SK-N-SH (cell line): ENCODE results near the gene IGLON5. TPM values are rescaled to one million over a fixed set of nuclear protein-coding genes. Genes with fewer than 3 reads are reported as not detected.
A peak's percentile ranks its signal among the peaks of the same experiment; 100 is the strongest.

Experiments used
- CTCF ChIA-PET: fragments of 300-600, 350-600 bp; formaldehyde crosslinking; extraction: SDS; loops from one replicate; lab custom pipeline; 2021; lab: Yijun Ruan, JAX
- POLR2A ChIA-PET: fragments of 350-600 bp; sonication (Branson Sonifier 250); formaldehyde crosslinking; extraction: SDS; loops from one replicate; lab custom pipeline; 2020; ENCODE audit warnings: antibody characterized with exemption, inconsistent platforms; lab: Yijun Ruan, JAX
- DNase-seq: peaks from one replicate; pipeline ENCODE4 v3.0.0; 2012
- H2AFZ ChIP-seq: fragments of 200-600 bp; sonication (generic); 2 replicates; pipeline ENCODE4 v1.8.1; 2016; ENCODE audit warnings: antibody characterized with exemption, mild to moderate bottlenecking, low read depth
- H3F3A ChIP-seq: fragments of 200-600 bp; sonication (generic); replicated peaks from 2 replicates; pipeline ENCODE3; 2016; ENCODE audit warnings: antibody characterized with exemption, mild to moderate bottlenecking; ENCODE audit not compliant: insufficient read depth
- H3K27ac ChIP-seq, 2 experiments: fragments of 200-500 bp in 1 of 2; fragments of 200-600 bp in 1 of 2; sonication (Bioruptor generic) in 1 of 2; sonication (generic), shearing (Covaris generic) in 1 of 2; 2 replicates each; pipeline versions ENCODE4 v1.5.1 to v1.6.1; 2014 to 2016; ENCODE audit warnings: low read depth in 2 of 2, inconsistent platforms in 1 of 2, low read length in 1 of 2, mild to moderate bottlenecking in 1 of 2, mixed read lengths in 1 of 2
- H3K27me3 ChIP-seq: fragments of 200-600 bp; sonication (generic), shearing (Covaris generic); 2 replicates; pipeline ENCODE4 v1.6.1; 2016; ENCODE audit warnings: mixed run types; ENCODE audit not compliant: insufficient read depth
- H3K36me3 ChIP-seq, 2 experiments: fragments of 200-500 bp in 1 of 2; fragments of 200-600 bp in 1 of 2; sonication (Bioruptor generic) in 1 of 2; sonication (generic) in 1 of 2; replicated peaks in 1 of 2; 2 replicates each; pipeline versions ENCODE3 to v1.5.1; 2014 to 2016; ENCODE audit warnings: low read length in 1 of 2, mild to moderate bottlenecking in 1 of 2; ENCODE audit not compliant: insufficient read depth in 2 of 2, control insufficient read depth in 1 of 2
- H3K4me1 ChIP-seq, 2 experiments: fragments of 200-500 bp in 1 of 2; fragments of 200-600 bp in 1 of 2; sonication (Bioruptor generic) in 1 of 2; sonication (generic), shearing (Covaris generic) in 1 of 2; 2 replicates each; pipeline versions ENCODE4 v1.5.1 to v1.6.1; 2014 to 2016; ENCODE audit warnings: low read depth in 1 of 2, low read length in 1 of 2, mixed run types in 1 of 2; ENCODE audit not compliant: insufficient read depth in 2 of 2, control insufficient read depth in 1 of 2
- H3K4me2 ChIP-seq: fragments of 200-600 bp; sonication (generic), shearing (Covaris generic); 2 replicates; pipeline ENCODE4 v1.6.1; 2017; ENCODE audit warnings: mixed run types
- H3K4me3 ChIP-seq, 2 experiments: fragments of 200-500 bp in 1 of 2; fragments of 200-600 bp in 1 of 2; sonication (Bioruptor generic) in 1 of 2; sonication (generic), shearing (Covaris generic) in 1 of 2; 2 replicates each; pipeline versions ENCODE4 v1.5.1 to v1.8.1; 2014 to 2016; ENCODE audit warnings: low read depth in 2 of 2, inconsistent platforms in 1 of 2, low read length in 1 of 2, mild to moderate bottlenecking in 1 of 2, mixed read lengths in 1 of 2, moderate library complexity in 1 of 2
- H3K79me2 ChIP-seq: fragments of 200-600 bp; sonication (generic); 2 replicates; pipeline ENCODE4 v1.8.1; 2017; ENCODE audit warnings: mild to moderate bottlenecking; ENCODE audit not compliant: insufficient read depth
- H3K9ac ChIP-seq: fragments of 200-600 bp; sonication (generic); 2 replicates; pipeline ENCODE4 v1.6.1; 2017; ENCODE audit warnings: mixed run types
- H3K9me2 ChIP-seq: fragments of 200-600 bp; sonication (generic); 2 replicates; pipeline ENCODE4 v1.6.1; 2017; ENCODE audit warnings: mixed run types
- H3K9me3 ChIP-seq: fragments of 200-600 bp; sonication (generic); 2 replicates; pipeline ENCODE4 v1.6.1; 2017; ENCODE audit warnings: mixed run types, mild to moderate bottlenecking, moderate library complexity
- H4K20me1 ChIP-seq: fragments of 200-600 bp; sonication (generic); 2 replicates; pipeline ENCODE4 v1.6.1; 2017; ENCODE audit warnings: mild to moderate bottlenecking, mixed run types; ENCODE audit not compliant: insufficient read depth
- EP300 ChIP-seq, 2 experiments: IDR thresholded peaks; 2 replicates each; pipeline versions ENCODE4 v1.4.0 to v1.6.1; 2012; ENCODE audit warnings: borderline replicate concordance in 1 of 2, low read depth in 1 of 2, low read length in 1 of 2
- EZH2phosphoT487 ChIP-seq: fragments of 200-600 bp; sonication (generic); IDR thresholded peaks from 2 replicates; pipeline ENCODE4 v1.6.1; 2017; ENCODE audit warnings: low read depth, mixed run types, mild to moderate bottlenecking, antibody characterized with exemption, moderate library complexity, borderline replicate concordance
- FOSL2 ChIP-seq: IDR thresholded peaks from 2 replicates; pipeline ENCODE4 v1.4.0; 2012; ENCODE audit warnings: low read depth, mild to moderate bottlenecking, moderate library complexity, borderline replicate concordance
- FOXJ3 ChIP-seq: sonication (generic); formaldehyde crosslinking; IDR thresholded peaks from 2 replicates; pipeline ENCODE4 v1.5.1; 2020; ENCODE audit warnings: mild to moderate bottlenecking, missing genetic modification reagents
- FOXM1 ChIP-seq: IDR thresholded peaks from 2 replicates; pipeline ENCODE4 v1.4.0; 2012; ENCODE audit warnings: low read depth, mild to moderate bottlenecking
- GATA2 ChIP-seq: sonication (generic); formaldehyde crosslinking; IDR thresholded peaks from 2 replicates; pipeline ENCODE4 v1.5.0; 2020; ENCODE audit warnings: mild to moderate bottlenecking, missing genetic modification reagents
- IRF3 ChIP-seq: fragments of 150-350 bp; IDR thresholded peaks from 2 replicates; pipeline ENCODE4 v1.6.1; 2016; ENCODE audit warnings: mild to moderate bottlenecking, low read depth, low read length
- MAX ChIP-seq: IDR thresholded peaks from 2 replicates; pipeline ENCODE4 v1.4.0; 2012; ENCODE audit warnings: low read depth
- MEF2A ChIP-seq: IDR thresholded peaks from 2 replicates; pipeline ENCODE4 v1.4.0; 2012; ENCODE audit warnings: low read depth, borderline replicate concordance
- NFIC ChIP-seq: IDR thresholded peaks from 2 replicates; pipeline ENCODE4 v1.4.0; 2012; ENCODE audit warnings: borderline replicate concordance
- NRF1 ChIP-seq: IDR thresholded peaks from 2 replicates; pipeline ENCODE4 v1.6.1; 2012; ENCODE audit warnings: low read depth, mild to moderate bottlenecking, low read length
- RAD21 ChIP-seq: IDR thresholded peaks from 2 replicates; pipeline ENCODE4 v1.6.1; 2012; ENCODE audit warnings: mild to moderate bottlenecking, low read length
- SIN3A ChIP-seq: IDR thresholded peaks from 2 replicates; pipeline ENCODE4 v1.6.1; 2012; ENCODE audit warnings: low read depth, mild to moderate bottlenecking, low read length, moderate library complexity, borderline replicate concordance
- SMC3 ChIP-seq: IDR thresholded peaks from 2 replicates; pipeline ENCODE4 v1.6.1; 2012; ENCODE audit warnings: low read depth, low read length, improper control_type of control experiment
- TAF1 ChIP-seq: IDR thresholded peaks from 2 replicates; pipeline ENCODE4 v1.6.1; 2012; ENCODE audit warnings: low read depth, mild to moderate bottlenecking, low read length, moderate library complexity, borderline replicate concordance
- TCF12 ChIP-seq: IDR thresholded peaks from 2 replicates; pipeline ENCODE4 v1.4.0; 2012
- TEAD4 ChIP-seq: IDR thresholded peaks from 2 replicates; pipeline ENCODE4 v1.4.0; 2012; ENCODE audit warnings: mild to moderate bottlenecking, borderline replicate concordance; ENCODE audit not compliant: insufficient read depth
- WGBS: methylation state at CpG from one replicate; pipeline ENCODE4 v1.1.6; 2017; ENCODE audit warnings: low lambda C conversion rate; 5-methylcytosine and 5-hydroxymethylcytosine counted together
- polyA plus RNA-seq, 3 experiments: library from polyadenylated mRNA; depleted of rRNA; stranded (reverse); fragments of >200 nt; gene quantifications; 2 replicates each; pipeline ENCODE4 v1.2.3, GENCODE V29; 2012
- TF ChIP-seq, protein P1 (sequence below): IDR thresholded peaks from 2 replicates; pipeline ENCODE4 v1.6.1; 2012; ENCODE audit warnings: mild to moderate bottlenecking, low read depth, low read length, moderate library complexity
- TF ChIP-seq, protein P2 (sequence below): IDR thresholded peaks from 2 replicates; pipeline ENCODE4 v1.4.0; 2012; ENCODE audit warnings: low read depth, borderline replicate concordance

IGLON5 gene
- polyA plus RNA-seq, 1 of the 3 experiments (the other 2 are of a cell fraction) = 0.36 TPM

GRCh38 chr19:51364200-51365106 is 53.0 kb downstream of the IGLON5 start:
- WGBS = 87% methylated on average over 15 of the region's 15 CpGs
- no peak overlapping the region for H3K4me2 ChIP-seq
- DNase-seq = no peak
- no peaks in the 10 kb centered on the region for H3K36me3 ChIP-seq
- H4K20me1 ChIP-seq = no peaks in the 10 kb centered on the region
- H3F3A ChIP-seq = peaks cover 5% of the 10 kb centered on the region
- no peaks in the 10 kb centered on the region for H3K9me2 ChIP-seq
- H3K4me1 ChIP-seq = peaks cover 6 to 21% of the 10 kb centered on the region in 2 experiments; a peak in 3 of 4 replicates
- no peaks in the 10 kb centered on the region for H3K27me3 ChIP-seq
- H3K79me2 ChIP-seq = peaks cover 6% of the 10 kb centered on the region
- POLR2A ChIA-PET = no interaction called here
- TF ChIP-seq TEAD4 (no peak), MAX (no peak), TCF12 (no peak), MEF2A (no peak), RAD21 (no peak), GATA2 (CRISPR knock-in tag) (no peak), SIN3A (no peak), SMC3 (no peak), EP300 (IDR thresholded peaks at IDR 0.05; ENCODE audit: borderline replicate concordance in 1 of 2, low read depth in 1 of 2, low read length in 1 of 2) (no peak), NFIC (no peak), IRF3 (no peak)
- TF ChIP-seq, all 33 proteins: peak for 0
- CTCF ChIA-PET = no interaction called here
- Histone ChIP-seq H3K9me3 (no peaks in the 10 kb centered on the region), H3K4me3 (no peak overlapping the region), H3K27ac (no peak overlapping the region; a peak in 1 of 4 replicates), H3K9ac (no peak overlapping the region), H2AFZ (no peak overlapping the region)

DNA sequence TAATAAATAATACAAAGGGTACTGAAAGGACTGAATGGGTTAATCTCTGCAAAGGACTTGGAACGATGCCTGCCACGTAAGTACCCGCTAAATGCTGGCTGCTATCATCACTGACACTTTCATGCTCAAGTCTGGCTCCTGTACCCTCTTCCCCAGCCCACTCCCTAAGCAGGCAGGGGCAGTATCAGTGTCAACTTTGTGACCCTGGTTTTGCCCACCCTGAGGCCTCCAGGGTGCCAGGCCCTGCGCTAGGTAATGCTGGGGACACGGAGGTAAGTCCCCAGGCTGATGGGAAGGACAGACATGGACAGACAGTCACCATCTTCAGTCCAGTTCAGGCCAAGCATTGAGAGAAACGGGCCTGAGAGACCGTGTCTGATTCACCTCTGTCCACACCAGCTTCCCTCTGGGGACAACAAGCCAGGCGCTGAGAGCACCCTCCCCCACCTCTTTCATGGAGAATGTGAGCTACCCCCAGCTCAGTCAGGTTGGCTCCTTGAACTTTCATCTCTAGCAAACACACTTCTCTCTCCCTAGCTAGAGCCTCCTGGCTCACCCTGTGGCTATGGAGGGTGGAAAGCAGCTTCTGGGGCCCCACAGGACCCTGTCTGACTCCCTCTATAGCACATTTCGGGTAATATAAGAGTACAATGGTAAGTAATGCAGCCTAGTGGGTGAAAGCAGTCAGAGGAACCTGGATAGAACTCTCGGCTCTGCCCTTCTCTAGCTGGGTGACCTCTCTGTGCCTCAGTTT is 53.9 kb downstream of the IGLON5 start:
- Histone ChIP-seq H3K9ac (peak overlapping the region; percentile 64; the same call in 1 of the 2 replicates), H3K4me3 (peak overlapping the region; percentile 72 to 80), H3K27me3 (no peaks in the 10 kb centered on the region), H4K20me1 (no peaks in the 10 kb centered on the region), H3K27ac (peak overlapping the region; percentile 21 to 73; a peak in 3 of 4 replicates), H3K36me3 (no peaks in the 10 kb centered on the region), H2AFZ (peak overlapping the region; percentile 95), H3K9me3 (no peaks in the 10 kb centered on the region), H3K4me1 (peaks cover 6 to 21% of the 10 kb centered on the region in 2 experiments; a peak in 3 of 4 replicates), H3K4me2 (peak overlapping the region; percentile 90), H3K79me2 (peaks cover 6% of the 10 kb centered on the region), H3F3A (no peaks in the 10 kb centered on the region), H3K9me2 (no peaks in the 10 kb centered on the region)
- 35% methylated on average over 8 of the region's 10 CpGs for WGBS
- CTCF ChIA-PET = interaction anchor here (1.3 kb wide), 1 partner anchor 25 kb away, joined by 5 read pairs; no protein-coding TSS in a partner anchor
- DNase-seq = no peak
- POLR2A ChIA-PET = interaction anchor here (0.7 kb wide), 1 partner anchor 23 kb away, joined by 4 read pairs; the partner anchor contains the start of gene VSIG10L
- TF ChIP-seq FOSL2 = no peak
- TF ChIP-seq, protein P1, sequence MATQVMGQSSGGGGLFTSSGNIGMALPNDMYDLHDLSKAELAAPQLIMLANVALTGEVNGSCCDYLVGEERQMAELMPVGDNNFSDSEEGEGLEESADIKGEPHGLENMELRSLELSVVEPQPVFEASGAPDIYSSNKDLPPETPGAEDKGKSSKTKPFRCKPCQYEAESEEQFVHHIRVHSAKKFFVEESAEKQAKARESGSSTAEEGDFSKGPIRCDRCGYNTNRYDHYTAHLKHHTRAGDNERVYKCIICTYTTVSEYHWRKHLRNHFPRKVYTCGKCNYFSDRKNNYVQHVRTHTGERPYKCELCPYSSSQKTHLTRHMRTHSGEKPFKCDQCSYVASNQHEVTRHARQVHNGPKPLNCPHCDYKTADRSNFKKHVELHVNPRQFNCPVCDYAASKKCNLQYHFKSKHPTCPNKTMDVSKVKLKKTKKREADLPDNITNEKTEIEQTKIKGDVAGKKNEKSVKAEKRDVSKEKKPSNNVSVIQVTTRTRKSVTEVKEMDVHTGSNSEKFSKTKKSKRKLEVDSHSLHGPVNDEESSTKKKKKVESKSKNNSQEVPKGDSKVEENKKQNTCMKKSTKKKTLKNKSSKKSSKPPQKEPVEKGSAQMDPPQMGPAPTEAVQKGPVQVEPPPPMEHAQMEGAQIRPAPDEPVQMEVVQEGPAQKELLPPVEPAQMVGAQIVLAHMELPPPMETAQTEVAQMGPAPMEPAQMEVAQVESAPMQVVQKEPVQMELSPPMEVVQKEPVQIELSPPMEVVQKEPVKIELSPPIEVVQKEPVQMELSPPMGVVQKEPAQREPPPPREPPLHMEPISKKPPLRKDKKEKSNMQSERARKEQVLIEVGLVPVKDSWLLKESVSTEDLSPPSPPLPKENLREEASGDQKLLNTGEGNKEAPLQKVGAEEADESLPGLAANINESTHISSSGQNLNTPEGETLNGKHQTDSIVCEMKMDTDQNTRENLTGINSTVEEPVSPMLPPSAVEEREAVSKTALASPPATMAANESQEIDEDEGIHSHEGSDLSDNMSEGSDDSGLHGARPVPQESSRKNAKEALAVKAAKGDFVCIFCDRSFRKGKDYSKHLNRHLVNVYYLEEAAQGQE = no peak
- TF ChIP-seq FOXJ3 = no peak
- TF ChIP-seq SMC3 = no peak
- no peak for TF ChIP-seq NRF1
- no peak for TF ChIP-seq SIN3A
- TF ChIP-seq, protein P2, sequence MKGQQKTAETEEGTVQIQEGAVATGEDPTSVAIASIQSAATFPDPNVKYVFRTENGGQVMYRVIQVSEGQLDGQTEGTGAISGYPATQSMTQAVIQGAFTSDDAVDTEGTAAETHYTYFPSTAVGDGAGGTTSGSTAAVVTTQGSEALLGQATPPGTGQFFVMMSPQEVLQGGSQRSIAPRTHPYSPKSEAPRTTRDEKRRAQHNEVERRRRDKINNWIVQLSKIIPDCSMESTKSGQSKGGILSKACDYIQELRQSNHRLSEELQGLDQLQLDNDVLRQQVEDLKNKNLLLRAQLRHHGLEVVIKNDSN = no peak
- no peak for TF ChIP-seq FOXM1
- no peak for TF ChIP-seq RAD21
- no peak for TF ChIP-seq EZH2phosphoT487
- no peak for TF ChIP-seq TAF1
